SK-N-SH (cell line): ENCODE data around the gene DLG1. TPM values are rescaled to one million over a fixed set of nuclear protein-coding genes. Genes with fewer than 3 reads are reported as not detected.

Experiments
- CTCF ChIA-PET: fragments of 300-600, 350-600 bp; formaldehyde crosslinking; extraction: SDS; loops from one replicate; lab custom pipeline; 2021; lab: Yijun Ruan, JAX
- POLR2A ChIA-PET: fragments of 350-600 bp; sonication (Branson Sonifier 250); formaldehyde crosslinking; extraction: SDS; loops from one replicate; lab custom pipeline; 2020; ENCODE audit warnings: antibody characterized with exemption, inconsistent platforms; lab: Yijun Ruan, JAX
- DNase-seq: peaks from one replicate; pipeline ENCODE4 v3.0.0; 2012
- H2AFZ ChIP-seq: fragments of 200-600 bp; sonication (generic); 2 replicates; pipeline ENCODE4 v1.8.1; 2016; ENCODE audit warnings: antibody characterized with exemption, mild to moderate bottlenecking, low read depth
- H3F3A ChIP-seq: fragments of 200-600 bp; sonication (generic); replicated peaks from 2 replicates; pipeline ENCODE3; 2016; ENCODE audit warnings: antibody characterized with exemption, mild to moderate bottlenecking; ENCODE audit not compliant: insufficient read depth
- H3K27ac ChIP-seq, 2 experiments: fragments of 200-500 bp in 1 of 2; fragments of 200-600 bp in 1 of 2; sonication (Bioruptor generic) in 1 of 2; sonication (generic), shearing (Covaris generic) in 1 of 2; 2 replicates each; pipeline versions ENCODE4 v1.5.1 to v1.6.1; 2014 to 2016; ENCODE audit warnings: low read depth in 2 of 2, inconsistent platforms in 1 of 2, low read length in 1 of 2, mild to moderate bottlenecking in 1 of 2, mixed read lengths in 1 of 2
- H3K27me3 ChIP-seq: fragments of 200-600 bp; sonication (generic), shearing (Covaris generic); 2 replicates; pipeline ENCODE4 v1.6.1; 2016; ENCODE audit warnings: mixed run types; ENCODE audit not compliant: insufficient read depth
- H3K36me3 ChIP-seq, 2 experiments: fragments of 200-500 bp in 1 of 2; fragments of 200-600 bp in 1 of 2; sonication (Bioruptor generic) in 1 of 2; sonication (generic) in 1 of 2; replicated peaks in 1 of 2; 2 replicates each; pipeline versions ENCODE3 to v1.5.1; 2014 to 2016; ENCODE audit warnings: low read length in 1 of 2, mild to moderate bottlenecking in 1 of 2; ENCODE audit not compliant: insufficient read depth in 2 of 2, control insufficient read depth in 1 of 2
- H3K4me1 ChIP-seq, 2 experiments: fragments of 200-500 bp in 1 of 2; fragments of 200-600 bp in 1 of 2; sonication (Bioruptor generic) in 1 of 2; sonication (generic), shearing (Covaris generic) in 1 of 2; 2 replicates each; pipeline versions ENCODE4 v1.5.1 to v1.6.1; 2014 to 2016; ENCODE audit warnings: low read depth in 1 of 2, low read length in 1 of 2, mixed run types in 1 of 2; ENCODE audit not compliant: insufficient read depth in 2 of 2, control insufficient read depth in 1 of 2
- H3K4me2 ChIP-seq: fragments of 200-600 bp; sonication (generic), shearing (Covaris generic); 2 replicates; pipeline ENCODE4 v1.6.1; 2017; ENCODE audit warnings: mixed run types
- H3K4me3 ChIP-seq, 2 experiments: fragments of 200-500 bp in 1 of 2; fragments of 200-600 bp in 1 of 2; sonication (Bioruptor generic) in 1 of 2; sonication (generic), shearing (Covaris generic) in 1 of 2; 2 replicates each; pipeline versions ENCODE4 v1.5.1 to v1.8.1; 2014 to 2016; ENCODE audit warnings: low read depth in 2 of 2, inconsistent platforms in 1 of 2, low read length in 1 of 2, mild to moderate bottlenecking in 1 of 2, mixed read lengths in 1 of 2, moderate library complexity in 1 of 2
- H3K79me2 ChIP-seq: fragments of 200-600 bp; sonication (generic); 2 replicates; pipeline ENCODE4 v1.8.1; 2017; ENCODE audit warnings: mild to moderate bottlenecking; ENCODE audit not compliant: insufficient read depth
- H3K9ac ChIP-seq: fragments of 200-600 bp; sonication (generic); 2 replicates; pipeline ENCODE4 v1.6.1; 2017; ENCODE audit warnings: mixed run types
- H3K9me2 ChIP-seq: fragments of 200-600 bp; sonication (generic); 2 replicates; pipeline ENCODE4 v1.6.1; 2017; ENCODE audit warnings: mixed run types
- H3K9me3 ChIP-seq: fragments of 200-600 bp; sonication (generic); 2 replicates; pipeline ENCODE4 v1.6.1; 2017; ENCODE audit warnings: mixed run types, mild to moderate bottlenecking, moderate library complexity
- H4K20me1 ChIP-seq: fragments of 200-600 bp; sonication (generic); 2 replicates; pipeline ENCODE4 v1.6.1; 2017; ENCODE audit warnings: mild to moderate bottlenecking, mixed run types; ENCODE audit not compliant: insufficient read depth
- ELF1 ChIP-seq: IDR thresholded peaks from 2 replicates; pipeline ENCODE4 v1.4.0; 2012
- EZH2phosphoT487 ChIP-seq: fragments of 200-600 bp; sonication (generic); IDR thresholded peaks from 2 replicates; pipeline ENCODE4 v1.6.1; 2017; ENCODE audit warnings: low read depth, mixed run types, mild to moderate bottlenecking, antibody characterized with exemption, moderate library complexity, borderline replicate concordance
- FOSL2 ChIP-seq: IDR thresholded peaks from 2 replicates; pipeline ENCODE4 v1.4.0; 2012; ENCODE audit warnings: low read depth, mild to moderate bottlenecking, moderate library complexity, borderline replicate concordance
- FOXJ3 ChIP-seq: sonication (generic); formaldehyde crosslinking; IDR thresholded peaks from 2 replicates; pipeline ENCODE4 v1.5.1; 2020; ENCODE audit warnings: mild to moderate bottlenecking, missing genetic modification reagents
- JUND ChIP-seq: IDR thresholded peaks from 2 replicates; pipeline ENCODE4 v1.4.0; 2012
- MEF2A ChIP-seq: IDR thresholded peaks from 2 replicates; pipeline ENCODE4 v1.4.0; 2012; ENCODE audit warnings: low read depth, borderline replicate concordance
- POLR2AphosphoS5 ChIP-seq: IDR thresholded peaks from 2 replicates; pipeline ENCODE4 v1.6.1; 2012; ENCODE audit warnings: low read depth, low read length
- RCOR1 ChIP-seq: fragments of 150-350 bp; IDR thresholded peaks from 2 replicates; pipeline ENCODE4 v1.6.1; 2017; ENCODE audit warnings: antibody characterized with exemption, low read length
- RFX5 ChIP-seq: IDR thresholded peaks from 2 replicates; pipeline ENCODE4 v1.6.1; 2012; ENCODE audit warnings: mild to moderate bottlenecking, improper control_type of control experiment, low read length
- RXRA ChIP-seq: IDR thresholded peaks from 2 replicates; pipeline ENCODE4 v1.4.0; 2012; ENCODE audit warnings: low read depth, mild to moderate bottlenecking, borderline replicate concordance
- SMC3 ChIP-seq: IDR thresholded peaks from 2 replicates; pipeline ENCODE4 v1.6.1; 2012; ENCODE audit warnings: low read depth, low read length, improper control_type of control experiment
- TAF1 ChIP-seq: IDR thresholded peaks from 2 replicates; pipeline ENCODE4 v1.6.1; 2012; ENCODE audit warnings: low read depth, mild to moderate bottlenecking, low read length, moderate library complexity, borderline replicate concordance
- USF2 ChIP-seq: fragments of 150-350 bp; IDR thresholded peaks from 2 replicates; pipeline ENCODE4 v1.6.1; 2017; ENCODE audit warnings: antibody characterized with exemption, low read length, low read depth, borderline replicate concordance
- ZBTB33 ChIP-seq: IDR thresholded peaks from 2 replicates; pipeline ENCODE4 v1.4.0; 2012; ENCODE audit warnings: low read depth, borderline replicate concordance
- WGBS: methylation state at CpG from one replicate; pipeline ENCODE4 v1.1.6; 2017; ENCODE audit warnings: low lambda C conversion rate; 5-methylcytosine and 5-hydroxymethylcytosine counted together
- polyA plus RNA-seq, 3 experiments: library from polyadenylated mRNA; depleted of rRNA; stranded (reverse); fragments of >200 nt; gene quantifications; 2 replicates each; pipeline ENCODE4 v1.2.3, GENCODE V29; 2012
- TF ChIP-seq, protein P1 (sequence below): fragments of 150-350 bp; IDR thresholded peaks from 2 replicates; pipeline ENCODE4 v1.6.1; 2016; ENCODE audit warnings: mild to moderate bottlenecking, low read depth, low read length
- TF ChIP-seq, protein P2 (sequence below): IDR thresholded peaks from 2 replicates; pipeline ENCODE4 v1.4.0; 2012; ENCODE audit warnings: low read depth

DLG1 gene
- polyA plus RNA-seq, 1 of the 3 experiments (the other 2 are of a cell fraction), result 16.5 TPM

- no peaks in the 10 kb centered on the region for H3K9me2 ChIP-seq
- CTCF ChIA-PET, result interaction anchor here (0.7 to 2.4 kb wide), 12 partner anchors 17 to 307 kb away, joined by 3 to 6 read pairs (median 4); partner anchors contain the start of gene MELTF
Measured at GRCh38 chr3:197204736-197205135, 93.7 kb downstream of the DLG1 start.

DNA sequence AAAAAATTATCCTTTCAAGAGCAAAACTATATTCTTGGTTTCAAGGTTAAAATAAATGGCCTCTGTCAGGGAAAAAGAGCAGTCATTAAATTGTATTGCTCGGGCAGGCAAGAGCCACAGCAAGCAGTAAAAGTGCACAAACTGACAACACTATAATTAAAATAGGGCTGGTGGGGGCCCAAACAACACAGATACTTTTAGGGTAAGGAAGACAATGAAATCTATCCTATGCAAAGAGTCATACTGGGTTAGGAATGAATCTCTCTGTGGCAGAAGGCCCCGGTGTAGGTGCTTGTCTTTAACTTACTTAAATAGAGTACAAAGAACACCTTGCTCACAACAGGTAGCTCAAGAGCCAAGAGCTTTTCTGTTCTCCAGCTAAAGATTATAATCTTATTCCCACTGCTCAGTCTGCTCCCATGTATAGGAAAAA, 94.7 kb downstream of the DLG1 start:
- H3K4me1 ChIP-seq, result peaks cover 8 to 16% of the 10 kb centered on the region in 2 experiments; a peak in 3 of 4 replicates
- H3K79me2 ChIP-seq, result peaks cover 100% of the 10 kb centered on the region
- CTCF ChIA-PET, result interaction anchor here (0.6 to 2.4 kb wide), 10 partner anchors 16 to 308 kb away, joined by 3 to 6 read pairs (median 4); no protein-coding TSS in a partner anchor
- POLR2A ChIA-PET, result interaction anchor here (0.8 kb wide), 1 partner anchor 94 kb away, joined by 3 read pairs; no protein-coding TSS in a partner anchor
- H3K9ac ChIP-seq, result no peak overlapping the region
- H2AFZ ChIP-seq, result no peak overlapping the region
- DNase-seq, result no peak
- no peaks in the 10 kb centered on the region for H3K9me3 ChIP-seq
- no peak overlapping the region for H3K4me2 ChIP-seq
- H3K27me3 ChIP-seq, result no peaks in the 10 kb centered on the region
- H4K20me1 ChIP-seq, result peaks cover 52% of the 10 kb centered on the region
- H3K36me3 ChIP-seq, result peaks cover 0 to 6% of the 10 kb centered on the region in 2 experiments
- H3K27ac ChIP-seq, result peak overlapping the region in 1 of 2 experiments; percentile 50; a peak in 2 of 4 replicates
- peaks cover 8% of the 10 kb centered on the region for H3F3A ChIP-seq
- H3K4me3 ChIP-seq, result no peak overlapping the region
- WGBS, result 92% methylated on average over 2 of the region's 2 CpGs
- no peaks in the 10 kb centered on the region for H3K9me2 ChIP-seq
- TF ChIP-seq FOSL2 (no peak), RCOR1 (no peak), POLR2AphosphoS5 (no peak), JUND (no peak), RXRA (no peak), ZBTB33 (no peak), RFX5 (no peak), SMC3 (no peak), TAF1 (no peak)
- TF ChIP-seq, protein P1, sequence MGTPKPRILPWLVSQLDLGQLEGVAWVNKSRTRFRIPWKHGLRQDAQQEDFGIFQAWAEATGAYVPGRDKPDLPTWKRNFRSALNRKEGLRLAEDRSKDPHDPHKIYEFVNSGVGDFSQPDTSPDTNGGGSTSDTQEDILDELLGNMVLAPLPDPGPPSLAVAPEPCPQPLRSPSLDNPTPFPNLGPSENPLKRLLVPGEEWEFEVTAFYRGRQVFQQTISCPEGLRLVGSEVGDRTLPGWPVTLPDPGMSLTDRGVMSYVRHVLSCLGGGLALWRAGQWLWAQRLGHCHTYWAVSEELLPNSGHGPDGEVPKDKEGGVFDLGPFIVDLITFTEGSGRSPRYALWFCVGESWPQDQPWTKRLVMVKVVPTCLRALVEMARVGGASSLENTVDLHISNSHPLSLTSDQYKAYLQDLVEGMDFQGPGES, result no peak

More at GRCh38 chr3:197204736-197205135, 93.7 kb downstream of the DLG1 start:
- Histone ChIP-seq H4K20me1 (peaks cover 44% of the 10 kb centered on the region), H3K4me3 (no peak overlapping the region), H3K9ac (no peak overlapping the region), H3K4me1 (peaks cover 8 to 16% of the 10 kb centered on the region in 2 experiments; a peak in 3 of 4 replicates), H3K27me3 (no peaks in the 10 kb centered on the region), H2AFZ (no peak overlapping the region), H3K9me3 (no peaks in the 10 kb centered on the region), H3K79me2 (peaks cover 98% of the 10 kb centered on the region), H3K4me2 (no peak overlapping the region), H3K27ac (no peak overlapping the region), H3K36me3 (peaks cover 0 to 6% of the 10 kb centered on the region in 2 experiments), H3F3A (peaks cover 8% of the 10 kb centered on the region)
- DNase-seq, result no peak
- POLR2A ChIA-PET, result interaction anchor here (0.8 kb wide), 1 partner anchor 93 kb away, joined by 3 read pairs; no protein-coding TSS in a partner anchor
- TF ChIP-seq ELF1 (no peak), ZBTB33 (no peak), RCOR1 (no peak), USF2 (no peak), JUND (no peak), POLR2AphosphoS5 (no peak), SMC3 (no peak), MEF2A (no peak), EZH2phosphoT487 (no peak), FOXJ3 (no peak)
- TF ChIP-seq, protein P2, sequence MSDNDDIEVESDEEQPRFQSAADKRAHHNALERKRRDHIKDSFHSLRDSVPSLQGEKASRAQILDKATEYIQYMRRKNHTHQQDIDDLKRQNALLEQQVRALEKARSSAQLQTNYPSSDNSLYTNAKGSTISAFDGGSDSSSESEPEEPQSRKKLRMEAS, result no peak
- 73% methylated on average over 3 of the region's 3 CpGs for WGBS
